Measurements from ENCODE around the gene NUP133. TPM values are rescaled to one million over a fixed set of nuclear protein-coding genes. Genes with fewer than 3 reads are reported as not detected.

Gene NUP133
- total and polyA plus RNA-seq, 10 of the 15 experiments (the other 5 are each of a cell fraction or from before 2014, with no cell fraction given), result 10.9 to 45.4 (median 29.2) TPM

DNA sequence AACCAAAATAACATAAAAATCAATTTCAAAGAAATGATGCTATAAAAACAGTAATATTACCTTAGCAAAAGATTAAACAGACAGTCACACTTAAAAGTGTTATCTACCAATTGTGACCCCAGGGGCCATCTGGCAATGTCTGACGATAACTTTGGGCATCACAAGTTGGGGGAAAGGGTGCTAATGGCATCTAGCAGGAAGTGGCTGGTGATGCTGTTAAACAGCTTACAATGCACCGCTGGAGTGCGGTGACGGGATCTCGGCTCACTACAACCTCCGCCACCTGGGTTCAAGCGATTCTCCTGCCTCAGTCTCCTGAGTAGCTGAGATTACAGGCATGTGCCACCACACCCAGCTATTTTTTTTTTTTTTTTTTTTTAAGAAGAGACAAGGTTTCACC, 27.6 kb downstream of the NUP133 start:
- in situ Hi-C loops (cut with MboI) (loop anchor here (5.0 kb wide), 1 partner anchor 223 kb away; no protein-coding TSS in a partner anchor), intact Hi-C loops (cut with micrococcal nuclease; ENCODE audit: unreplicated experiment) (loop anchor here (2.0 kb wide), 1 partner anchor 138 kb away; the partner anchor contains the start of gene CCSAP)
- no peak overlapping the region for H2AFZ ChIP-seq (ENCODE audit: control insufficient read depth, low read depth, low read length)
- no TSS peak for BruUV-seq (replicated peaks)
- peak overlapping the region; percentile 65 for H3K27ac ChIP-seq (ENCODE audit: control insufficient read depth, insufficient read depth)
- H3K9ac ChIP-seq (ENCODE audit: control insufficient read depth, insufficient read depth, low read length), result peak overlapping the region; percentile 45; the same call in 1 of the 2 replicates
- ChIA-PET POLR2A (interaction anchor here (0.6 to 2.1 kb wide), 8 partner anchors 28 to 952 kb away, joined by 3 to 7 read pairs (median 4); partner anchors contain the start of genes ABCB10 and CCSAP), SMC1A (ENCODE audit: uncharacterized antibody, unreplicated experiment) (interaction anchor here (0.8 to 5.4 kb wide), 14 partner anchors 12 to 252 kb away, joined by 3 to 121 read pairs (median 4); partner anchors contain the start of gene NUP133), RAD21 (ENCODE audit: unreplicated experiment) (interaction anchor here (0.7 to 6.5 kb wide), 6 partner anchors 13 to 226 kb away, joined by 3 to 77 read pairs (median 4); no protein-coding TSS in a partner anchor), CTCF (interaction anchor here (0.5 to 7.0 kb wide), 16 partner anchors 9 to 222 kb away, joined by 3 to 214 read pairs (median 6); partner anchors contain the start of gene NUP133)
- no peak for FAIRE-seq
- peak overlapping the region; percentile 46; the same call in 1 of the 2 replicates for H3K4me2 ChIP-seq (ENCODE audit: control insufficient read depth, insufficient read depth)
- DNase-seq (ENCODE audit: low read depth, low spot score), result no peak
- H3K27me3 ChIP-seq (replicated peaks in 1 of 2; ENCODE audit: control insufficient read depth in 2 of 2, insufficient read depth in 2 of 2, low read length in 1 of 2), result no peaks in the 10 kb centered on the region
- 87% methylated on average over 7 of the region's 7 CpGs for WGBS (ENCODE audit: insufficient coverage, insufficient replicate concordance, low lambda C conversion rate, missing lambda C conversion rate)
- no peaks in the 10 kb centered on the region for H3K9me3 ChIP-seq (replicated peaks; ENCODE audit: control insufficient read depth, insufficient read depth, low read length)
- no peak overlapping the region for H3K4me3 ChIP-seq
- peaks cover 4 to 7% of the 10 kb centered on the region in 2 experiments for H3K36me3 ChIP-seq (ENCODE audit: control insufficient read depth in 2 of 2, insufficient read depth in 2 of 2, low read length in 1 of 2)
- H3K79me2 ChIP-seq (ENCODE audit: control insufficient read depth, insufficient read depth, low read length), result no peaks in the 10 kb centered on the region; the same call in 1 of the 2 replicates
- no peaks in the 10 kb centered on the region for H4K20me1 ChIP-seq (ENCODE audit: control insufficient read depth, insufficient read depth)
- ATAC-seq, result peak; percentile 44
- H3K4me1 ChIP-seq (ENCODE audit: control insufficient read depth, insufficient read depth, low read length), result peaks cover 31% of the 10 kb centered on the region
- TF ChIP-seq POLR2AphosphoS2 (IDR thresholded peaks at IDR 0.05; ENCODE audit: low read depth, low read length) (no peak), JUNB (IDR thresholded peaks at IDR 0.05) (0 out of 2 replicates have a peak, but pooled peaks have one; percentile 7), MEF2B (IDR thresholded peaks at IDR 0.05; ENCODE audit: partially characterized antibody, poor library complexity, severe bottlenecking) (no peak), STAT3 (IDR thresholded peaks at IDR 0.05; ENCODE audit: low read depth, low read length) (no peak), ZZZ3 (IDR thresholded peaks at IDR 0.05; ENCODE audit: control insufficient read depth, insufficient read length, low read depth) (no peak), BCL11A (IDR thresholded peaks at IDR 0.05; ENCODE audit: low read depth, low read length) (no peak)
- TF ChIP-seq, protein P1, sequence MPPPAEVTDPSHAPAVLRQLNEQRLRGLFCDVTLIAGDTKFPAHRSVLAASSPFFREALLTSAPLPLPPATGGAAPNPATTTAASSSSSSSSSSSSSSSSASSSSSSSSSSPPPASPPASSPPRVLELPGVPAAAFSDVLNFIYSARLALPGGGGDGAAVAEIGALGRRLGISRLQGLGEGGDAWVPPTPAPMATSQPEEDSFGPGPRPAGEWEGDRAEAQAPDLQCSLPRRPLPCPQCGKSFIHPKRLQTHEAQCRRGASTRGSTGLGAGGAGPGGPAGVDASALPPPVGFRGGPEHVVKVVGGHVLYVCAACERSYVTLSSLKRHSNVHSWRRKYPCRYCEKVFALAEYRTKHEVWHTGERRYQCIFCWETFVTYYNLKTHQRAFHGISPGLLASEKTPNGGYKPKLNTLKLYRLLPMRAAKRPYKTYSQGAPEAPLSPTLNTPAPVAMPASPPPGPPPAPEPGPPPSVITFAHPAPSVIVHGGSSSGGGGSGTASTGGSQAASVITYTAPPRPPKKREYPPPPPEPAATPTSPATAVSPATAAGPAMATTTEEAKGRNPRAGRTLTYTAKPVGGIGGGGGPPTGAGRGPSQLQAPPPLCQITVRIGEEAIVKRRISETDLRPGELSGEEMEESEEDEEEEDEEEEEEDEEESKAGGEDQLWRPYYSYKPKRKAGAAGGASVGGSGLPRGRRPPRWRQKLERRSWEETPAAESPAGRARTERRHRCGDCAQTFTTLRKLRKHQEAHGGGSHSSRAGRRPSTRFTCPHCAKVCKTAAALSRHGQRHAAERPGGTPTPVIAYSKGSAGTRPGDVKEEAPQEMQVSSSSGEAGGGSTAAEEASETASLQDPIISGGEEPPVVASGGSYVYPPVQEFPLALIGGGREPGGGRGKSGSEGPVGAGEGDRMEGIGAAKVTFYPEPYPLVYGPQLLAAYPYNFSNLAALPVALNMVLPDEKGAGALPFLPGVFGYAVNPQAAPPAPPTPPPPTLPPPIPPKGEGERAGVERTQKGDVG (CRISPR knock-in tag; IDR thresholded peaks at IDR 0.05), result no peak
- TF ChIP-seq, protein P2, sequence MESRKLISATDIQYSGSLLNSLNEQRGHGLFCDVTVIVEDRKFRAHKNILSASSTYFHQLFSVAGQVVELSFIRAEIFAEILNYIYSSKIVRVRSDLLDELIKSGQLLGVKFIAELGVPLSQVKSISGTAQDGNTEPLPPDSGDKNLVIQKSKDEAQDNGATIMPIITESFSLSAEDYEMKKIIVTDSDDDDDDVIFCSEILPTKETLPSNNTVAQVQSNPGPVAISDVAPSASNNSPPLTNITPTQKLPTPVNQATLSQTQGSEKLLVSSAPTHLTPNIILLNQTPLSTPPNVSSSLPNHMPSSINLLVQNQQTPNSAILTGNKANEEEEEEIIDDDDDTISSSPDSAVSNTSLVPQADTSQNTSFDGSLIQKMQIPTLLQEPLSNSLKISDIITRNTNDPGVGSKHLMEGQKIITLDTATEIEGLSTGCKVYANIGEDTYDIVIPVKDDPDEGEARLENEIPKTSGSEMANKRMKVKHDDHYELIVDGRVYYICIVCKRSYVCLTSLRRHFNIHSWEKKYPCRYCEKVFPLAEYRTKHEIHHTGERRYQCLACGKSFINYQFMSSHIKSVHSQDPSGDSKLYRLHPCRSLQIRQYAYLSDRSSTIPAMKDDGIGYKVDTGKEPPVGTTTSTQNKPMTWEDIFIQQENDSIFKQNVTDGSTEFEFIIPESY (IDR thresholded peaks at IDR 0.05), result peak; percentile 53; the same call in 1 of the 2 replicates
- TF ChIP-seq, protein P3, sequence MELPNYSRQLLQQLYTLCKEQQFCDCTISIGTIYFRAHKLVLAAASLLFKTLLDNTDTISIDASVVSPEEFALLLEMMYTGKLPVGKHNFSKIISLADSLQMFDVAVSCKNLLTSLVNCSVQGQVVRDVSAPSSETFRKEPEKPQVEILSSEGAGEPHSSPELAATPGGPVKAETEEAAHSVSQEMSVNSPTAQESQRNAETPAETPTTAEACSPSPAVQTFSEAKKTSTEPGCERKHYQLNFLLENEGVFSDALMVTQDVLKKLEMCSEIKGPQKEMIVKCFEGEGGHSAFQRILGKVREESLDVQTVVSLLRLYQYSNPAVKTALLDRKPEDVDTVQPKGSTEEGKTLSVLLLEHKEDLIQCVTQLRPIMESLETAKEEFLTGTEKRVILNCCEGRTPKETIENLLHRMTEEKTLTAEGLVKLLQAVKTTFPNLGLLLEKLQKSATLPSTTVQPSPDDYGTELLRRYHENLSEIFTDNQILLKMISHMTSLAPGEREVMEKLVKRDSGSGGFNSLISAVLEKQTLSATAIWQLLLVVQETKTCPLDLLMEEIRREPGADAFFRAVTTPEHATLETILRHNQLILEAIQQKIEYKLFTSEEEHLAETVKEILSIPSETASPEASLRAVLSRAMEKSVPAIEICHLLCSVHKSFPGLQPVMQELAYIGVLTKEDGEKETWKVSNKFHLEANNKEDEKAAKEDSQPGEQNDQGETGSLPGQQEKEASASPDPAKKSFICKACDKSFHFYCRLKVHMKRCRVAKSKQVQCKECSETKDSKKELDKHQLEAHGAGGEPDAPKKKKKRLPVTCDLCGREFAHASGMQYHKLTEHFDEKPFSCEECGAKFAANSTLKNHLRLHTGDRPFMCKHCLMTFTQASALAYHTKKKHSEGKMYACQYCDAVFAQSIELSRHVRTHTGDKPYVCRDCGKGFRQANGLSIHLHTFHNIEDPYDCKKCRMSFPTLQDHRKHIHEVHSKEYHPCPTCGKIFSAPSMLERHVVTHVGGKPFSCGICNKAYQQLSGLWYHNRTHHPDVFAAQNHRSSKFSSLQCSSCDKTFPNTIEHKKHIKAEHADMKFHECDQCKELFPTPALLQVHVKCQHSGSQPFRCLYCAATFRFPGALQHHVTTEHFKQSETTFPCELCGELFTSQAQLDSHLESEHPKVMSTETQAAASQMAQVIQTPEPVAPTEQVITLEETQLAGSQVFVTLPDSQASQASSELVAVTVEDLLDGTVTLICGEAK (IDR thresholded peaks at IDR 0.05; ENCODE audit: borderline replicate concordance), result no peak
